Measurements from ENCODE around the gene FAM3A. TPM values are rescaled to one million over a fixed set of nuclear protein-coding genes. Genes with fewer than 3 reads are reported as not detected.

Gene FAM3A
- total RNA-seq, 1 experiment from 2014 or later: 36.8 TPM

Other genes with a start within 250 kb of the FAM3A start
- not detected in 2 replicates for gene TEX28, start 221.1 kb downstream of the FAM3A start, total RNA-seq (2022)
- not detected in 2 replicates for gene TKTL1, start 220.4 kb downstream of the FAM3A start, total RNA-seq (2022)
- 973 and 1,240 TPM in 2 replicates for gene FLNA, start 141.6 kb downstream of the FAM3A start, total RNA-seq (2022)
- 75.1 TPM in 2 replicates for gene EMD, start 136.9 kb downstream of the FAM3A start, total RNA-seq (2022)
- gene RPL10, start 117.9 kb downstream of the FAM3A start, total RNA-seq (2022): 1,458 and 1,495 TPM in 2 replicates
- gene DNASE1L1, start 107.0 kb downstream of the FAM3A start, total RNA-seq (2022): 28.8 and 30.6 TPM in 2 replicates
- gene TAFAZZIN, start 104.7 kb downstream of the FAM3A start, total RNA-seq (2022): 55.0 and 56.3 TPM in 2 replicates
- 109 and 124 TPM in 2 replicates for gene ATP6AP1, start 87.6 kb downstream of the FAM3A start, total RNA-seq (2022)
- 118 and 130 TPM in 2 replicates for gene GDI1, start 79.1 kb downstream of the FAM3A start, total RNA-seq (2022)
- gene FAM50A, start 72.1 kb downstream of the FAM3A start, total RNA-seq (2022): 87.9 and 88.9 TPM in 2 replicates
- 74.0 and 82.6 TPM in 2 replicates for gene PLXNA3, start 58.0 kb downstream of the FAM3A start, total RNA-seq (2022)
- 25.5 and 25.6 TPM in 2 replicates for gene LAGE3, start 37.0 kb downstream of the FAM3A start, total RNA-seq (2022)
- 37.6 and 41.3 TPM in 2 replicates for gene UBL4A, start 29.6 kb downstream of the FAM3A start, total RNA-seq (2022)
- 21.5 and 27.1 TPM in 2 replicates for gene SLC10A3, start 25.6 kb downstream of the FAM3A start, total RNA-seq (2022)
- 180 and 229 TPM in 2 replicates for gene G6PD, start 30.6 kb upstream of the FAM3A start, total RNA-seq (2022)
- gene IKBKG, start 31.4 kb upstream of the FAM3A start, total RNA-seq (2022): 39.9 and 46.3 TPM in 2 replicates
- not detected in 2 replicates for gene CTAG1A, start 68.9 kb upstream of the FAM3A start, total RNA-seq (2022)
- gene CTAG1B, start 103.0 kb upstream of the FAM3A start, total RNA-seq (2022): not detected in 2 replicates
- not detected in 2 replicates for gene CTAG2, start 137.3 kb upstream of the FAM3A start, total RNA-seq (2022)
- not detected in 2 replicates for gene GAB3, start 234.8 kb upstream of the FAM3A start, total RNA-seq (2022)
- 112 and 120 TPM in 2 replicates for gene DKC1, start 246.6 kb upstream of the FAM3A start, total RNA-seq (2022)